GM12865 (cell line): ENCODE data around the gene ENPP3.
"Not testable (repeated sequence)": the region's sequence is repeated elsewhere in the genome, so short reads cannot be mapped to it uniquely, and the experiment has no call there.

Experiments used
- DNase-seq: peaks from one replicate; pipeline ENCODE4 v3.0.0; 2010; ENCODE audit warnings: low read depth
- H3K4me3 ChIP-seq: 2 replicates; pipeline ENCODE4 v1.5.1; 2011; ENCODE audit warnings: mild to moderate bottlenecking, low read depth, low read length, control low read depth
- CTCF ChIP-seq: IDR thresholded peaks from 2 replicates; pipeline ENCODE4 v1.5.1; 2011; ENCODE audit warnings: low read length, control low read depth, low read depth, inconsistent platforms; ENCODE audit not compliant: insufficient read depth; ENCODE audit errors: missing control alignments

Gene ENPP3

DNA sequence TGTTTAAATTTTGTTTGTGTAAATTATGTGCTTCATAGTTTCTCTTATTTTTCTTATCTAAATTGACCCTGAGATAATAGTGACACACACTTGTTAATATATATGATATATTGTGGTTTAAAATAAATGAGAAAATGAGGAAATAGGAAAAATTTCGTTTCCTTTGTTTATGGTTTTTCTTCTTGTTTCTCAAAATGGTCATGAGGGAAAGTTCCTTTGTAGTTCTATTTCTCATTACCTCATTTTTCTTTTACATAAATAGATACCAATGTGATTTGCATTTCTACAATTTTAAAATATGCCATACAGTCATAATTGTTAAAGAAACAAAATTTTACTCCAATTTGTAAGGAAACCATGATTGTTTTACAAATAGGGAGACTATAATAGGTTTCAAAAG is 54.9 kb downstream of the ENPP3 start:
- no peak for TF ChIP-seq CTCF
- DNase-seq: no peak
- no peak overlapping the region for H3K4me3 ChIP-seq

DNA sequence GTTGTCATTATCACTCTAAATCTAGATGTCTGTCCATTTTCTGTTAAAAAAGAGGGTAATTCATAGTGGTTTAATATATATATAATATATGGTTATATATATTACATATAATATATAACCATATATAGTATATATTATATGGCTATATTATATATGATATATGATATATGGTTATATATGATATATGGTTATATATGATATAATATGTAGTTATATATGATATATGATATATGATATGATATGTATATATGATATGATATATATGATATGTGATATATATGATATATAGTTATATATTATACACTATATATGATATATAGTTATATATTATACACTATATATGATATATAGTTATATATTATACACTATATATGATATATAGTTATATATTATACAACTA is 55.5 kb downstream of the ENPP3 start:
- DNase-seq: no peak
- H3K4me3 ChIP-seq: no peak overlapping the region
- no peak for TF ChIP-seq CTCF

DNA sequence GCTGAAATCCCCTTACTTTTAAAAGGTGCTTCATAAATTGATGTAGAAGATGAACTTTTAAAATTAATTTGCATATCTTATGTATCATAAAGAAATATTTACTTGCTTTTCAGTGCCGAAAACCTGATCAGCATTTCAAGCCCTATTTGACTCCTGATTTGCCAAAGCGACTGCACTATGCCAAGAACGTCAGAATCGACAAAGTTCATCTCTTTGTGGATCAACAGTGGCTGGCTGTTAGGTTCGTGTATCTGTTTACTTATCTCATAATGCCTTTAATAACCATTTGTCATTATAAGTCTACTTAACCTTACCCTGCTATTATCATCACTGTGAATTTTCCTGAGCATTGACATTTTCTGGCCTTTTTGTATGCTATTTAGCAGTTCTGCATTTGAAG is 56.3 kb downstream of the ENPP3 start:
- DNase-seq: no peak
- H3K4me3 ChIP-seq: no peak overlapping the region
- no peak for TF ChIP-seq CTCF

DNA sequence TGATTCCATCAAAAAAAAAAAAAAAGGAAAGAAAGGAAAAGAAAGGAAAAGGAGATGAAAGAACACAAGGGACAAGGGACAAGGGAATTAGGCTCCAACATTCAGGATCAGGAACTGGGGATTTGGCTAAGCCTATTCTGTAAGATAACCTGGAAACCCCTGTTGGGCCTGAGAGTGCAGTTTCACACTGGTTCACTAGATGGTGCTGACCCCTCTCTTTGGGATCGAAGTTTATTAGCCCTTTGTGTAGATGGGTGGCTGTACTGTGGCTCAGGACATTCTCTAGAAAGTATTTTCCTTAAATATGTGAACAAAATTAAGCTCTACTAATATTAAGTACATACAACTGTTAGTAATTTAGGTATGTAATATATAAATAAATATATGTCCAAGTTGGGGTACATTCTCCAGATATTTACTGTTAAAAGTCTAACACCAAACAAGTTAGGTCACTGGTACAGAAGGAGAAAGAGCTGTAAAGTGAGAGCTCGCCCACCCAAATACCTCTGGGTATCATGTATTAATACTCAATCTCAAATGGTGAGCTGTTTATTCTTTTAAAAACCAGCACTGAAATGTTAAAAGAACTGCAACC is 57.8 kb downstream of the ENPP3 start:
- DNase-seq: peak; percentile 49
- peak; percentile 59 for TF ChIP-seq CTCF
- no peak overlapping the region for H3K4me3 ChIP-seq

DNA sequence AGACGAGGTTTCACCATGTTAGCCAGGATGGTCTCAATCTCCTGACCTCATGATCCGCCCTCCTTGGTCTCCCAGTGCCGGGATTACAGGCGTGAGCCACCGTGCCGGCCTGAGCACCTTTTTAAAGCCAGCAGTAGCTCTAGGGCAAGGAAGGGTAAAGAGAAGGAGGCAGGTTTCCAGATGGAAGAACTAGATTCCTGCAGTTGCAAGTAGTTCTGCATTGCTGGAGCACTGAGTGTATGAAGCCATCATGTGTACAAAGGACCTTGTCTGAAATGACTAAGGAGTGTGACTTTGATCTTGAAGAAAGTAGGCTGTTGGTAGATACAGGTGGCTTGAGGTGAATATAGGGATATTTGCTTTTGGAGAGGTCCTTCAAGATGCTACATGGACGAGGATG is 59.9 kb downstream of the ENPP3 start:
- no peak for DNase-seq
- TF ChIP-seq CTCF: no peak
- H3K4me3 ChIP-seq: no peak overlapping the region

GRCh38 chr6:131700851-131701250 is 63.7 kb downstream of the ENPP3 start:
- not testable (repeated sequence) for DNase-seq, H3K4me3 ChIP-seq

GRCh38 chr6:131703905-131704304 is 66.8 kb downstream of the ENPP3 start:
- H3K4me3 ChIP-seq, DNase-seq: not testable (repeated sequence)

- H3K4me3 ChIP-seq, DNase-seq: not testable (repeated sequence)
Measured at GRCh38 chr6:131710917-131711316, 73.8 kb downstream of the ENPP3 start, which contains the start of gene CTAGE9. Gene CTAGE9, minus strand, starts transcription at chr6:131711017. Its CDS starts 0 bp downstream, at chr6:131711017.

DNA sequence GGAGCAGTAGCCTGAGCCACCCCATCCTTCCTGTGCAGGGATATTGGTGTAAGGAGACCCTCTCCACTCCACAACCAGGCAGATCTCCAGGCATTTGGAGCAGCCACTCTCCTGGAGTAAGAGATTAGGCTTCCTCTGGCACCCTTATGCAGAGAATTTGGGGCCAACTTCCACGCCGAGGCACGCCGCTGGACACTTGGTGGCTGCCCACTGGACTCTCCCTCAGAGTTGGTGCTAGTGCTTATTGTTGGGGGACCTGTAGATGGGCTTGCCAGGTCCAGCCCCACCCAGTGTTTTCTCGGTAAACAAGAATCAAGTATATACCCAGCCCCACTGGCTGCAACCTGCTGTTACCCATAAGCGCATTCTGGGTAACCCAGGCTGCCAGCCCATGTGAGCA is 78.5 kb downstream of the ENPP3 start:
- H3K4me3 ChIP-seq, DNase-seq: not testable (repeated sequence)
